Vagina (tissue), 2 donors: ENCODE measurements around the gene RHCE. TPM values are rescaled to one million over a fixed set of nuclear protein-coding genes. Genes with fewer than 3 reads are reported as not detected.
"Not testable (repeated sequence)": the region's sequence is repeated elsewhere in the genome, so short reads cannot be mapped to it uniquely, and the experiment has no call there.

Experiments
- DNase-seq, 2 donors: peaks; one replicate each; pipeline ENCODE4 v3.0.0-alpha.2; 2017; ENCODE audit errors: extremely low spot score in 2 of 2
- H3K27ac ChIP-seq: fragments of 200-600 bp; sonication (generic); one replicate; pipeline ENCODE4 v1.5.1; 2019
- H3K27me3 ChIP-seq: fragments of 200-600 bp; sonication (generic); one replicate; pipeline ENCODE4 v1.5.1; 2019
- H3K36me3 ChIP-seq, 2 donors: fragments of 200-600 bp; sonication (generic); one replicate each; pipeline ENCODE4 v1.5.1; 2017 to 2019
- H3K4me1 ChIP-seq: fragments of 200-600 bp; sonication (generic); one replicate; pipeline ENCODE4 v1.5.1; 2019
- H3K4me3 ChIP-seq, 2 donors: fragments of 200-600 bp; sonication (generic); 1 replicate in 1 of 2; 2 replicates in 1 of 2; pipeline ENCODE4 v1.5.1; 2016 to 2019
- H3K9me3 ChIP-seq: fragments of 200-600 bp; sonication (generic); one replicate; pipeline ENCODE4 v1.5.1; 2019
- POLR2A ChIP-seq, 2 donors: fragments of 450-650 bp; IDR thresholded peaks; one replicate each; pipeline ENCODE4 v1.6.1; 2017; ENCODE audit warnings: antibody characterized with exemption in 2 of 2, mild to moderate bottlenecking in 2 of 2, moderate library complexity in 2 of 2
- POLR2AphosphoS5 ChIP-seq, 2 donors: sonication (generic); formaldehyde crosslinking; IDR thresholded peaks; one replicate each; pipeline ENCODE4 v1.9.0; 2017; ENCODE audit warnings: antibody characterized with exemption in 2 of 2, mild to moderate bottlenecking in 2 of 2, low read depth in 1 of 2; ENCODE audit not compliant: insufficient read depth in 1 of 2
- intact Hi-C: fragments of 100-400 bp; cut with DNase I; formaldehyde crosslinking; loops from one replicate; pipeline ENCODE4 v1.15.1; 2023
- total RNA-seq: library from RNA; depleted of rRNA; stranded (reverse); fragments of >200 nt; gene quantifications from one replicate; pipeline ENCODE4 v1.2.3, GENCODE V29; 2016
- TF ChIP-seq, protein P1 (sequence below), 3 experiments: fragments of 450-650 bp in 2 of 3; fragments of 200-600 bp in 1 of 3; sonication (generic) in 1 of 3; IDR thresholded peaks; one replicate each; pipeline ENCODE4 v1.5.1; 2017 to 2019; ENCODE audit warnings: antibody characterized with exemption in 3 of 3, mild to moderate bottlenecking in 2 of 3, moderate library complexity in 2 of 3

RHCE gene
- total RNA-seq, 1 donor from 2014 or later, result not detected

DNA sequence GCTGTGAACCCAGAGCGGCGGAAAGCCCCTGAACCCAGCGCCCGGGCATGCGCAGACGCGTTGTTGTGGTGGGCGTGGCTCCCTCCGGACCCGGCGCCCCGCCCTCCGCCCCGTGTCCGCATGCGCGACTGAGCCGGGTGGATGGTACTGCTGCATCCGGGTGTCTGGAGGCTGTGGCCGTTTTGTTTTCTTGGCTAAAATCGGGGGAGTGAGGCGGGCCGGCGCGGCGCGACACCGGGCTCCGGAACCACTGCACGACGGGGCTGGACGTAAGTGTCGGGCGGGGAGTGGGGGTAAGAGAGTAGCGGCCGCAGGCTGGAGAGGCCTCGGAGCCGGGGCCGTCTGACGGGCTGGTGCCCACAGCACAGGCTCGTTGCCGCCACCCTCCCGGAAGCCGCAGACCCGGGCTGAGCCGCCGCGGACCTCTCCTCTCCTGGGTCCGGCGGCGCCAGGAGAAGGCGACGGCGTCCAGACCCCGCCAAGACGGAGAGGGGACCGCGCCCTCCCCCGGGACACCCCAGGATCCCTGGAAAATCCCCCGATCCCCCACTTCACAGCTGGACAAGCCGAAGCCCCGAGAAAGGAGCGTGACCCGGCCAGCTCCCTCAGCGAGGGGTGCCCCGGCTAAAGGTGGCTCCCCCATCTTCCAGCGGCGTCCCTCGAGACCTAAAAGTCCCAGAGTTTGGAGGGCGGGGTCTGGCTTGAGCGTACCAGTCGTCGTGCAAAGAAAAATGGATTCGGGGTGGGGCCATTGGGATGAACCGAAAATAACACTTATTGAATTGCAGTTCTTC is 82.2 kb downstream of the RHCE start, which contains the start of gene TMEM50A:
TMEM50A (plus strand) TSS at position 147 of the 794 bp plus-strand sequence. CDS start 2,153 bp downstream, outside the sequence.
- peaks cover 37% of the 10 kb centered on the region for H3K4me1 ChIP-seq
- peak within 1 kb of the TSS; percentile 80 to 95 for H3K4me3 ChIP-seq
- intact Hi-C loops, result no loop called here
- H3K9me3 ChIP-seq, result no peaks in the 10 kb centered on the region
- peaks cover 0 to 6% of the 10 kb centered on the region in 2 donors for H3K36me3 ChIP-seq
- H3K27ac ChIP-seq, result peak within 1 kb of the TSS; percentile 98
- TF ChIP-seq POLR2AphosphoS5 (IDR thresholded peaks at IDR 0.05; ENCODE audit: insufficient read depth in 1 of 2, low read depth in 1 of 2) (peak; percentile 91 to 96), POLR2A (IDR thresholded peaks at IDR 0.05) (peak in 1 of 2 donors; percentile 82)
- TF ChIP-seq, protein P1, sequence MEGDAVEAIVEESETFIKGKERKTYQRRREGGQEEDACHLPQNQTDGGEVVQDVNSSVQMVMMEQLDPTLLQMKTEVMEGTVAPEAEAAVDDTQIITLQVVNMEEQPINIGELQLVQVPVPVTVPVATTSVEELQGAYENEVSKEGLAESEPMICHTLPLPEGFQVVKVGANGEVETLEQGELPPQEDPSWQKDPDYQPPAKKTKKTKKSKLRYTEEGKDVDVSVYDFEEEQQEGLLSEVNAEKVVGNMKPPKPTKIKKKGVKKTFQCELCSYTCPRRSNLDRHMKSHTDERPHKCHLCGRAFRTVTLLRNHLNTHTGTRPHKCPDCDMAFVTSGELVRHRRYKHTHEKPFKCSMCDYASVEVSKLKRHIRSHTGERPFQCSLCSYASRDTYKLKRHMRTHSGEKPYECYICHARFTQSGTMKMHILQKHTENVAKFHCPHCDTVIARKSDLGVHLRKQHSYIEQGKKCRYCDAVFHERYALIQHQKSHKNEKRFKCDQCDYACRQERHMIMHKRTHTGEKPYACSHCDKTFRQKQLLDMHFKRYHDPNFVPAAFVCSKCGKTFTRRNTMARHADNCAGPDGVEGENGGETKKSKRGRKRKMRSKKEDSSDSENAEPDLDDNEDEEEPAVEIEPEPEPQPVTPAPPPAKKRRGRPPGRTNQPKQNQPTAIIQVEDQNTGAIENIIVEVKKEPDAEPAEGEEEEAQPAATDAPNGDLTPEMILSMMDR (IDR thresholded peaks at IDR 0.05), result peak in 1 of 3 experiments; percentile 5
- H3K27me3 ChIP-seq, result no peaks in the 10 kb centered on the region
- peak in 1 of 2 donors; percentile 90 for DNase-seq

DNA sequence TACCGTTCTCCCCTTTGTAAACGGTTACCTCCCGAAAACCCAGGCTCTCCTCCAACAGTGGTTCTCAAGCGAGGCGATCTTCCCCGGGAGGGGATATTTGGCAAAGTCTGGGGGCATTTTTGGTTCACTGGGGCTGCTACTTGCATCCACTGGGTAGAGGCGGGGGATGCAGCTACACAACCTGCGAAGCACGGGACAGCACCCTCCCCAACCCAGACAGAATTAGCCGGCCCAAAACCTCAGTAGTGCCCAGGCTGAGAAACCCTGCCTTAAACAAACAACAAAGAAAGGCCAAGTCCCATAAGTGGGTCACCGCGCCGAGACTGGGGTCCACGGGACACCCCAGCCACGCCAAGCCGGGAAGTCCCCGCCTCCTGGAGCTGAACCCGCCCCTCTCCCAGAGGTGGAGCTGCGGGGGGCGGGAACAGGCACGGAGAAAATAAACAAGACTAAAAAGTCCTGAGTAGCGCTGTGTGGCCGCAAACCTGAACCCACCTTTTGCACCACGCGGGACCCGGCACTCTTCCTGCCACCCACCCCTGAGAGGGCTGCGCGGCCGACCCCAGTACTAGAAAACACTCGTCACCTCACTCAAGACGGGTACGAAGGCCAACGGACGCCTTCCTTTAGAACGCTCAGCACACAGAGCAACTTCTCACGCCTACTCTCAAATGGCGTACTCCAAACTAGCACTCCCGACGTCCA is 83.0 kb downstream of the RHCE start:
- intact Hi-C loops, result not testable (repeated sequence)

DNA sequence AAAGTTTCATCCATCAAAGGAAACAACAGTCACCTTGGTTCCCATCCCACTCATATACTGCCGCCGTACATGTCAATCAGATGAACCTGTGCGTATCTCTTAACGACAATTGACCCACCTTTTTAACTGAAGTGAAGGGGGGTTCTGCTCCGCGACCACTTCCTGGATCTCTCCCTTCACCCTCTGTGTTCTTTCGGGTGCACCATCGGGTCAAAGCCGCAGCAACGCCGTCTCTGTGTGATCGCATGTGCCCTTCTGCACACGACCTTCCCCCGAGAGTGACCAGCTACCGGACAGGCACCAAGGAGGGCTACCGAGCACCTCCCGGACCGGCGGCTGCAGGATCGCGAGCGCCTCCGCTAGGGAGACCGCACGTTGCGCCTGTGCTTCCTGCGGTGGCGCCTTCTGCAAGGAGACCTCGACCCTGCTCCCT is 83.7 kb downstream of the RHCE start:
- intact Hi-C loops, DNase-seq, H3K9me3 ChIP-seq, H3K27me3 ChIP-seq, H3K36me3 ChIP-seq: not testable (repeated sequence)
- H3K27ac ChIP-seq, result peak overlapping the region; percentile 73
- peaks cover 35% of the 10 kb centered on the region for H3K4me1 ChIP-seq
- peak overlapping the region; percentile 66 to 95 for H3K4me3 ChIP-seq

More for the DNA sequence above, 83.0 kb downstream of the RHCE start:
- peaks cover 39% of the 10 kb centered on the region for H3K4me1 ChIP-seq
- H3K27me3 ChIP-seq, DNase-seq, H3K36me3 ChIP-seq, H3K9me3 ChIP-seq: not testable (repeated sequence)
- peak overlapping the region; percentile 80 to 95 for H3K4me3 ChIP-seq
- peak overlapping the region; percentile 98 for H3K27ac ChIP-seq

DNA sequence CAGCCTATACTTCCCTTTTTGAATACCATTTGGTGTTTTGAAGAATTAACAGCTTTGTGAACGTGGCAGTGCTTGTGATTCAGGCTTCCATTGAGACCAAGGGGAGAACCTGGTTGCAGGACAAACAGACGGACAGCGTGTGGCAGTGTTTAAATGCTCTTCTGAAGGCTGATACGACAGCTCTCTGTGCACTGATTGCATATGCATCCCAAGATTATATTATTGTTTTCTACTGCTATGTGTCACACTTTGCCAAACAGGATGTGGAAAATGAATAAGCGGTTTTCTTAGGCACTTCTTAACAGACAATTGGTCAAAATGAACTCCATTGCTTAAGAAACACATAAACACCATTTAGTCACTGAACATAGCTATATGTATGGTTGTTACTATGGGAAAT is 90.7 kb downstream of the RHCE start:
- DNase-seq, H3K36me3 ChIP-seq, intact Hi-C loops, H3K4me3 ChIP-seq, H3K9me3 ChIP-seq, H3K27me3 ChIP-seq: not testable (repeated sequence)
- Histone ChIP-seq H3K4me1 (peaks cover 21% of the 10 kb centered on the region), H3K27ac (peak overlapping the region; percentile 62)

DNA sequence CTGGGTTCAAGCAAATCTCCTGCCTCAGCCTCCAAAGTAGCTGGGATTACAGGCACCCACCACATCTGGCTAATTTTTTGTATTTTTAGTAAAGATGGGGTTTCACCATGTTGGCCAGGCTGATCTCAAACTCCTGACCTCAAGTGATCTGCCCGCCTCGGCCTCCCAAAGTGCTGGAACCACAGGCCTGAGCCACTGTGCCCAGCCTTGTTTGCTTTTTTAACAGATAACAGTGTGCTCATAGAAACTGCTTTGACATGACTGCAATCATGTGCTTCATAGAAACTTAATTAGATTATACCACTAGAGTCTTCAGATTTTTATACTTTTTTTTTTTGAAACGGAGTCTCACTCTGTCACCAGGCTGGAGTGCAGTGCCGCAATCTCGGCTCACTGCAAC is 91.3 kb downstream of the RHCE start:
- H3K9me3 ChIP-seq, H3K36me3 ChIP-seq, H3K27me3 ChIP-seq, intact Hi-C loops, H3K4me3 ChIP-seq, DNase-seq: not testable (repeated sequence)
- Histone ChIP-seq H3K4me1 (peaks cover 21% of the 10 kb centered on the region), H3K27ac (peak overlapping the region; percentile 62)

DNA sequence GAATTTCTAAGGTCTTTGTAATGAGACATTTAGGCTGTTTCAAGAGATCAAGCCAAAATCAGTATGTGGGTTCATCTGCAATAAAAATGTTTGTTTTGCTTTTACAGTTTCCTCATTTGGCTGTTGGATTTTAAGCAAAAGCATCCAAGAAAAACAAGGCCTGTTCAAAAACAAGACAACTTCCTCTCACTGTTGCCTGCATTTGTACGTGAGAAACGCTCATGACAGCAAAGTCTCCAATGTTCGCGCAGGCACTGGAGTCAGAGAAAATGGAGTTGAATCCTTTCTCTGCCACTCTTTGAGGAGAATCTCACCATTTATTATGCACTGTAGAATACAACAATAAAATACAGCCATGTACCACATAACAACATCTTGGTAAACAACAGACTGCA is 91.8 kb downstream of the RHCE start:
- intact Hi-C loops, H3K4me3 ChIP-seq, H3K36me3 ChIP-seq, DNase-seq, H3K27me3 ChIP-seq, H3K9me3 ChIP-seq: not testable (repeated sequence)
- peaks cover 21% of the 10 kb centered on the region for H3K4me1 ChIP-seq
- H3K27ac ChIP-seq, result peak overlapping the region; percentile 62

DNA sequence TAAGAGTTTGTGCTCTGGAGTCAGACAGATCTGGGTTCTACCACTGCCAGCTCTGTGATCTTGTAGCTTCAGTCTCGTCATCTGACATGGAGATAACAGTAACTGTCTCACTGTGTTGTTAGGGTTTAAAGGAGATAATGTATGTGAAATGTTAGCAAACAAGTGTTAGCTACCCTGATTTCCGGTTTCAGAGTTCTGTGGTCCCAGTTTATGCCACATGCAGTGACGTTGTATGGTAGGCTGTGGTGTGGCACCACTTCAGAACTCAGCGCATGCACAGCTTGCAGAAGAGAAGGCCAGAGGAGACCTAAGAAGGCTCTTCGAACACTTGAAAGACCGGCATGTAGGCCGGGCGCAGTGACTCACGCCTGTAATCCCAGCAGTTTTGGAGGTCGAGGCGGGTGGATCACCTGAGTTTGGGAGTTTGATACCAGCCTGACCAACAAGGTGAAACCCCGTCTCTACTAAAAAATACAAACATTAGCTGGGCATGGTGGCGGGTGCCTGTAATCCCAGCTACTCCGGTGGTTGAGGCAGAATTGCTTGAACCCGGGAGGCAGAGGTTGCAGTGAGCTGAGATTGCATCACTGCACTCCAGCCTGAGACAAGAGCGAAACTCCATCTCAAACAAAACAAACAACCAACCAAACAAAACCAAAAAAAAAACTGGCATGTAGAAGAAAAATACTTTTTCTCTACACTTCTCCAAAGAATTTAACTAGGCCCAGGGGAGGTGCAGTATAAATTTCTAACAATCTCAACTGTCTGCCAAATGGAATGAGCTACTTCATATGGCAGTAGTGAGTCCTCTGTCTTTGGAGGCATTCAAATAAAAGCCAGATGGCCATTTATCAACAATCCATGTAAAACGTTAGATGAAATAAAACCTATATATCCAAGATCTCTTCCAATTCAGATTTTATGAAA is 92.5 kb downstream of the RHCE start:
- H3K4me3 ChIP-seq, H3K27ac ChIP-seq, DNase-seq, H3K9me3 ChIP-seq, H3K36me3 ChIP-seq, intact Hi-C loops, H3K27me3 ChIP-seq: not testable (repeated sequence)
- H3K4me1 ChIP-seq, result peaks cover 21% of the 10 kb centered on the region

DNA sequence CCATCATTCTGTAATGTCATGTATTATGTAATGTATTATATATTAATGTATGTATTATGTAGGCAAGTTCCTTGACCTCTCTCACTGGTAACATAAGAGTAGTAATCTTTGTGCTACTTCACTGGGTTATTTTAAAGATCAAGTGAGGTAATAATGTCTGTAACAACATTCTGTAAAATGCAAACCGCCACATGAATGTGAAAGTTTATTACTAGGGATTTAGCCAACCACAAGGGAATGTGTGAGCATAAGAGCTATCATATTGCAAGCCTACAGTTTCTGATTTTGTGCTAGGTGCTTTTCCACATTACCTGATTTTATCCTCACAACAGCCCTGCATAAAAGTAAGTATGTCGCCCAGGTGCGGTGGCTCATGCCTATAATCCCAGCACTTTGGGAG is 96.2 kb downstream of the RHCE start:
- intact Hi-C loops, H3K27me3 ChIP-seq, H3K4me1 ChIP-seq, DNase-seq, H3K27ac ChIP-seq, H3K4me3 ChIP-seq, H3K36me3 ChIP-seq, H3K9me3 ChIP-seq: not testable (repeated sequence)

DNA sequence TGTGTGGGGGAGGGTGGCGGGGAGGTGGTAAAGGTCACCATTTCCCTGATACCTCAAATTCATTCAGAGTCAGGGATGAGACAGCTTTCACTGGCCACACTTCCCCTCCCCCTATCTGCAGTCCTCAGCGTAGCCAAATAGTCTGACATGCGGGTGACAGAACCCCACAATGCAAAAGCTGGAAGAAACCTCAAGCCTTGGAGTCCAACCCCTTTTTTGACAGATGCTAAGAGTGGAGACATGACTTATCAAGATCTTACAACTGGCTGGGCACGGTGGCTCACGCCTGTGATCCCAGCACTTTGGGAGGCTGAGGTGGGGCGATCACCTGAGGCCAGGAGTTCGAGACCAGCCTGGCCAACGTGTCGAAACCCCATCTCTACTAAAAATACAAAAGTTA is 98.5 kb downstream of the RHCE start:
- H3K4me1 ChIP-seq, DNase-seq, H3K36me3 ChIP-seq, H3K9me3 ChIP-seq, H3K4me3 ChIP-seq, intact Hi-C loops, H3K27me3 ChIP-seq, H3K27ac ChIP-seq: not testable (repeated sequence)

DNA sequence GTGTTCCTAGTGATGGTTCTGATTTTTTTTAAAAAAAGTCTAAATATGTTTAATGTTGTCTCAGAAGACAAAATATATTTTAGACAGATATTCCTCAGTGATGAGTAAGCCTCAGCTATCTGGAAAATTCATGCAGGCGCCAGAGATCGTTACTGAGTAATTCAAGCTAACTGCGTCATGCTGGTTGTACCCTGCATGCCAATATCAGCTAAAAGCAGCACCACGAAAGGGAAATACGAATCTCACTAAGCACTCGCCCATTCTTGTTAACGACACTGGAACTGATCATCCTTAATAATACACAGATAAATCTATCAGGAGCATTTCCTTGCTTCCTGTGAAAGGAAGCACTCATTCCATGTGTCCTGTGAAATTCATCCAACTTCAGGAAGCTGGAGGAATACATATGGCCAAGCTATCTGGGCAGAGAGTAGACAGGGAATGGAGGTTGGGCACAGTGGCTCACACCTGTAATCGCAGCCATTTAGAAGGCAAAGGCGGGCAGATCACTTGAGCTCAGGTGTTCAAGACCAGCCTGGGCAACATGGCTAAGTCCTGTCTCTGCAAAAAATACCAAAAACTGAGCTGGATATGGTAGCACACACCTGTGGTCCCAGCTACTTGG is 100.2 kb downstream of the RHCE start:
- DNase-seq, H3K4me3 ChIP-seq, H3K27me3 ChIP-seq, H3K36me3 ChIP-seq, H3K4me1 ChIP-seq, H3K9me3 ChIP-seq, intact Hi-C loops: not testable (repeated sequence)
- H3K27ac ChIP-seq, result peak overlapping the region; percentile 72
